22Rv1 (cell line): ENCODE data around the gene SEZ6.

ENCODE experiments used
- CTCF ChIP-seq: fragments of 450-650 bp; IDR thresholded peaks from 2 replicates; pipeline ENCODE4 v1.5.1; 2017; ENCODE audit warnings: mild to moderate bottlenecking
- ZFX ChIP-seq: fragments of 450-650 bp; IDR thresholded peaks from 2 replicates; pipeline ENCODE4 v1.6.1; 2017; ENCODE audit warnings: antibody characterized with exemption, borderline replicate concordance

DNA sequence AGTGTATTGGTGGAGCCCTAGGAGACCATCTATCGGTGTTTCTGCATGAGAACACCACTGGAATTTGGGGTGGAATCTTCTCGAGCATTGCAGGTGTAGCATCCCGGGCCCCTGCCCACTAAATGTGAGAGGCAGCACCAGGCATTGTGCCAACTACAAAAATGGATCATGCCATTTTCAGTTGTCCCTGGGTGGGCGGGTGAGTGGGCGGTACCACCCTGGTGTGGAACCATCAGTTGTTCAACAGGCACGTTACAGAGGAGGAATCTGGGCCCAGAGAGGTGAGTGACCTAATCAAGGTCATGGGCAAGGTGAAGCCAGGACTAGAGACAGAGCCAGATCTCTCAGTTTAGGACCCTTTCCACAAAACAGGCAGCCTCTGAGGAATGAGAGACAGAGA is 45.9 kb upstream of the SEZ6 start:
- TF ChIP-seq CTCF = no peak
- TF ChIP-seq ZFX = no peak
